Measurements from ENCODE around the gene RBMS1. TPM values are rescaled to one million over a fixed set of nuclear protein-coding genes. Genes with fewer than 3 reads are reported as not detected.

The RBMS1 gene
- total and polyA plus RNA-seq, 12 donors, result 22.6 to 77.7 (median 59.0) TPM

DNA sequence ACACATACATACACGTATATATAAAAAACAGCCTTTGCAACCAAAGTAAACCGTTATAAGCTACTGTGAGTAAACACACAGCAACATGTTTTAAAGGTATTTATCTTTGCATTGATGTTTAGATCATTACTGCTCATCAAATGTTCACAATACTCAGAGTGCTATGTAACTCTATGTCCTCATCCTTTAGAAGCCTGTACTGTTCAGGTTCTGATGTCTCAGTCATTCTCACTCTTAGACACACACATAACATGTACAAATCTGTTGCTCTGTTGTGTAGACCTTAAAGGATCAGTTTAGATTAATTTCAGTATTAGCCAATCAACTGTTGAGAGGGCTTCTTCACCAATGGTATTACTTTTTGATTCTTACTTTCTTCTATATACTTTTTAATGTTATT lies 153.9 kb downstream of the RBMS1 start:
- intact Hi-C loops (cut with DNase I), result loop anchor here in 4 of 10 donors (5.0 to 10.0 kb wide), 2 partner anchors 33 to 65 kb away; no protein-coding TSS in a partner anchor
- H3K27me3 ChIP-seq, result no peaks in the 10 kb centered on the region
- peaks cover 4 to 97% (median 80%) of the 10 kb centered on the region in 9 donors for H3K4me1 ChIP-seq
- H3K36me3 ChIP-seq, result peaks cover 0 to 6% (median 0%) of the 10 kb centered on the region in 9 donors
- H3K9me3 ChIP-seq, result no peaks in the 10 kb centered on the region
- DNase-seq (no peak), ATAC-seq (no peak)
- WGBS, 2 donors, result 64 to 76% methylated on average over 2 of the region's 2 CpGs
- H3K4me3 ChIP-seq, result no peak overlapping the region
- peak overlapping the region in 1 of 10 donors; percentile 39 for H3K27ac ChIP-seq
- TF ChIP-seq, protein P1, sequence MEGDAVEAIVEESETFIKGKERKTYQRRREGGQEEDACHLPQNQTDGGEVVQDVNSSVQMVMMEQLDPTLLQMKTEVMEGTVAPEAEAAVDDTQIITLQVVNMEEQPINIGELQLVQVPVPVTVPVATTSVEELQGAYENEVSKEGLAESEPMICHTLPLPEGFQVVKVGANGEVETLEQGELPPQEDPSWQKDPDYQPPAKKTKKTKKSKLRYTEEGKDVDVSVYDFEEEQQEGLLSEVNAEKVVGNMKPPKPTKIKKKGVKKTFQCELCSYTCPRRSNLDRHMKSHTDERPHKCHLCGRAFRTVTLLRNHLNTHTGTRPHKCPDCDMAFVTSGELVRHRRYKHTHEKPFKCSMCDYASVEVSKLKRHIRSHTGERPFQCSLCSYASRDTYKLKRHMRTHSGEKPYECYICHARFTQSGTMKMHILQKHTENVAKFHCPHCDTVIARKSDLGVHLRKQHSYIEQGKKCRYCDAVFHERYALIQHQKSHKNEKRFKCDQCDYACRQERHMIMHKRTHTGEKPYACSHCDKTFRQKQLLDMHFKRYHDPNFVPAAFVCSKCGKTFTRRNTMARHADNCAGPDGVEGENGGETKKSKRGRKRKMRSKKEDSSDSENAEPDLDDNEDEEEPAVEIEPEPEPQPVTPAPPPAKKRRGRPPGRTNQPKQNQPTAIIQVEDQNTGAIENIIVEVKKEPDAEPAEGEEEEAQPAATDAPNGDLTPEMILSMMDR (IDR thresholded peaks at IDR 0.05), result no peak

DNA sequence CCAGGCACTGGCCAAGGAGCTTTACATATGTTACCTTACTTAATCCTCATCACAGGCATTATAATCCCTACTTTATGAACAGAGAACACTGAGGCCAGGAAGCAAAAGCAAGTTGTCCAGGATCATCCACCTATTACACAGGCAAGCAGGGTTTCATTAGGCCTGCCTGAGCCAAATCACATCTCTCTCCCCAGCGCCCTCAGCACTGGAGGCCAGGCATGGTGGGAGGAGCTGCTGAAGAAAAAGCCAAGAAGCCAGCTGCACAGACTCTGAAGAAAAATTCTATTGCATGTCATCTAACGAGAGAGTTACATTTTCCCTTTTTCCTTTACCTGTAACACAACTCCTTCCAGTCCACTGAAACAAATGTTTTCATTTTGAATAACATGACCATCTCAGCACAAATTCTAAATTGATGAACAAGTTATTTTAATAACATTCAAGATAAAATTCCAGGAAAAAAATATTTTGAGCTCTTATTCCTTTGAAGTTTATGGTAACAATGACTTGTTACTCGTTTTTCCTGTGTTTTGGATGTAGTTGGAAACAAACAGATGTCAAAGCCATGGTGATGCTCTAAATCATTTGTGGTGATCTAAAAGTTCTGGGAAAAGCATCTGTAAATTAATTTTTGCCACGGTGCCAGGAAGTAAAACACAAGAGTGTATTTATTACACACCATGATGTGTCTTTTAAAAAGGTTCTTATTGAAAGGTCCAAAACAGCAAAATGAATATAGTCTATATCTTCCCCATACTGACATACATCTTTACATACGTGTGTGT lies 154.5 kb downstream of the RBMS1 start:
- peak; percentile 20 to 36 for DNase-seq
- Histone ChIP-seq H3K27me3 (no peaks in the 10 kb centered on the region), H3K9me3 (no peaks in the 10 kb centered on the region), H3K4me1 (peaks cover 9 to 99% (median 81%) of the 10 kb centered on the region in 9 donors), H3K4me3 (no peak overlapping the region), H3K36me3 (peaks cover 0 to 6% (median 0%) of the 10 kb centered on the region in 9 donors), H3K27ac (peak overlapping the region in 5 of 10 donors; percentile 2 to 39 (median 25))
- TF ChIP-seq, protein P1 (IDR thresholded peaks at IDR 0.05), result no peak
- peak; percentile 58 to 79 (median 74) for ATAC-seq
- 31 to 32% methylated on average over 5 of the region's 5 CpGs for WGBS, 2 donors
- intact Hi-C loops (cut with DNase I), result loop anchor here in 4 of 10 donors (5.0 to 10.0 kb wide), 2 partner anchors 33 to 66 kb away; no protein-coding TSS in a partner anchor

DNA sequence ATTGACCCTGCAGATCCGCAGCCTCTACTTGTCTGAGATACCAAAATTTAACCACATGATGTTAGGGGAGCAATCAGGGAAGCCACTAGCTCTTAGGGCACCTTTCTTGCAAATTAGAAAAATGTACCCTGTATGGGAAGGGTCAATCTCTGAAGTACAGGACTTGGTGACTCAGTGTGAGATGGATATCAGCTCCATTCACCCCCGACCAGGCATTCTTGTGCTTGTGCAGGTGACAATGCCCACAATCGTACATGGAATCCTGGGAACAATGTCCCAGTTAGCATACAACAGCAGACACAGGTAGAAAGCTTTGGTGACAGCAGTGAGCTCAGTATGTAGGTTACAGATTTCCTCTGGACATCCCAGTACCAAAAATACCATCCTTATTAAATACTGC lies 155.9 kb downstream of the RBMS1 start:
- H3K27ac ChIP-seq, result no peak overlapping the region
- H3K4me1 ChIP-seq, result peaks cover 9 to 99% (median 86%) of the 10 kb centered on the region in 9 donors
- WGBS, 2 donors, result 42 to 57% methylated on average over 3 of the region's 3 CpGs

DNA sequence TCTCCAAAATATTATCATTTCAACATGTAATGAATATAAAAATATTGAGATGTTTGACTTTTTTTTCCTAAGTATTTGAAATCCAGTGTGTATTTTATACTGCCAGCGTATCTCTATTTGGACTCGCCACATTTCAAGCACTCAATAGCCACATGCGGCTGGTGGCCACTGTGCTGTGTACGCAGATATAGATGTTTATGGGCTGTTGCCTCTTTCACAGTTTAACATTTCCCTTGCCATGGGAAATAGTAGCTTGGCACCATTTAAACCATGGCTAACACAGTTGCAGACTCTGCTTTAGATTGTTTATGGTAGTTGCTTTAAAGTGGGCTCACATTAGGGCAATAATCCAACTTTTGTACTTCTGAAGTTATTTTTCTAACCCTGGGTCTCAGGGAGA lies 157.0 kb downstream of the RBMS1 start:
- Histone ChIP-seq H3K27me3 (no peaks in the 10 kb centered on the region), H3K36me3 (no peaks in the 10 kb centered on the region), H3K27ac (peak overlapping the region in 1 of 10 donors; percentile 46), H3K4me3 (no peak overlapping the region), H3K4me1 (peaks cover 9 to 99% (median 89%) of the 10 kb centered on the region in 9 donors), H3K9me3 (no peaks in the 10 kb centered on the region)
- TF ChIP-seq, protein P1 (IDR thresholded peaks at IDR 0.05), result no peak
- intact Hi-C loops (cut with DNase I), result loop anchor here in 4 of 10 donors (5.0 to 10.0 kb wide), 2 partner anchors 36 to 68 kb away; no protein-coding TSS in a partner anchor
- DNase-seq (no peak), ATAC-seq (no peak)
- 70 to 75% methylated on average over 4 of the region's 4 CpGs for WGBS, 2 donors

More for the DNA sequence above, 155.9 kb downstream of the RBMS1 start:
- ATAC-seq (no peak), DNase-seq (no peak)
- H3K27me3 ChIP-seq, result no peaks in the 10 kb centered on the region
- no peaks in the 10 kb centered on the region for H3K9me3 ChIP-seq
- TF ChIP-seq, protein P1 (IDR thresholded peaks at IDR 0.05), result no peak
- H3K36me3 ChIP-seq, result peaks cover 0 to 6% (median 0%) of the 10 kb centered on the region in 9 donors
- no peak overlapping the region for H3K4me3 ChIP-seq
- intact Hi-C loops (cut with DNase I), result loop anchor here in 4 of 10 donors (5.0 to 10.0 kb wide), 2 partner anchors 35 to 67 kb away; no protein-coding TSS in a partner anchor
